IMR-90 (cell line): ENCODE results near the gene ERC2. TPM values are rescaled to one million over a fixed set of nuclear protein-coding genes. Genes with fewer than 3 reads are reported as not detected.

ENCODE experiments used
- ATAC-seq: fragments of 200-7000 bp; cut with Tn5 transposase; 2 replicates; pipeline ENCODE4 v1.9.1; 2020; ENCODE audit warnings: low read depth, mild to moderate bottlenecking, moderate library complexity
- BruUV-seq: library from RNA; stranded (reverse); fragments of 400-500 nt; replicated peaks from 2 replicates; lab custom pipeline; 2021; lab: Mats Ljungman, UMichigan
- CTCF ChIA-PET: fragments of 300-600 bp; formaldehyde crosslinking; extraction: SDS; loops from one replicate; lab custom pipeline; 2021; ENCODE audit warnings: antibody characterized with exemption; lab: Yijun Ruan, JAX
- POLR2A ChIA-PET: fragments of 300-600 bp; sonication (Branson Sonifier 250); formaldehyde crosslinking; loops from one replicate; lab custom pipeline; 2022; ENCODE audit warnings: antibody characterized with exemption; ENCODE audit not compliant: unreplicated experiment; lab: Charles Lee
- DNase-seq: peaks from one replicate; pipeline ENCODE4 v3.0.0; 2013
- H2AFZ ChIP-seq: replicated peaks from 2 replicates; pipeline ENCODE3; 2013; ENCODE audit warnings: low read length, mild to moderate bottlenecking; ENCODE audit not compliant: poor library complexity
- H2AK5ac ChIP-seq: 2 replicates; pipeline ENCODE4 v1.6.1; 2013; ENCODE audit warnings: low read depth, low read length, inconsistent platforms
- H2AK9ac ChIP-seq: replicated peaks from 2 replicates; pipeline ENCODE3; 2013; ENCODE audit warnings: mild to moderate bottlenecking, low read depth, low read length, moderate library complexity; ENCODE audit not compliant: poor library complexity
- H2BK120ac ChIP-seq: 2 replicates; pipeline ENCODE4 v1.6.1; 2013; ENCODE audit warnings: low read depth, low read length, inconsistent platforms
- H2BK15ac ChIP-seq: 3 replicates; pipeline ENCODE4 v1.6.1; 2013; ENCODE audit warnings: low read depth, low read length, inconsistent platforms
- H2BK20ac ChIP-seq: 2 replicates; pipeline ENCODE4 v1.6.1; 2013; ENCODE audit warnings: low read depth, mild to moderate bottlenecking, inconsistent platforms, low read length, moderate library complexity
- H2BK5ac ChIP-seq: 2 replicates; pipeline ENCODE4 v1.6.1; 2013; ENCODE audit warnings: mild to moderate bottlenecking, low read depth, low read length, inconsistent platforms; ENCODE audit not compliant: poor library complexity, severe bottlenecking
- H3K14ac ChIP-seq: replicated peaks from 2 replicates; pipeline ENCODE4 v1.6.1; 2013; ENCODE audit warnings: low read depth, low read length, inconsistent platforms
- H3K18ac ChIP-seq: 2 replicates; pipeline ENCODE4 v1.6.1; 2013; ENCODE audit warnings: low read depth, low read length, control low read depth
- H3K23ac ChIP-seq: 2 replicates; pipeline ENCODE4 v1.6.1; 2013; ENCODE audit warnings: low read depth, low read length, inconsistent platforms
- H3K27ac ChIP-seq: 2 replicates; pipeline ENCODE4 v1.5.1; 2013; ENCODE audit warnings: mild to moderate bottlenecking, control low read depth, low read length; ENCODE audit not compliant: insufficient read depth
- H3K27me3 ChIP-seq: 2 replicates; pipeline ENCODE4 v1.6.1; 2013; ENCODE audit warnings: low read length; ENCODE audit not compliant: control insufficient read depth, insufficient read depth
- H3K36me3 ChIP-seq: 2 replicates; pipeline ENCODE4 v1.6.1; 2013; ENCODE audit warnings: low read length, mixed read lengths; ENCODE audit not compliant: control insufficient read depth, insufficient read depth
- H3K4ac ChIP-seq: 2 replicates; pipeline ENCODE4 v1.6.1; 2013; ENCODE audit warnings: low read depth, low read length, inconsistent platforms
- H3K4me1 ChIP-seq: 2 replicates; pipeline ENCODE4 v1.6.1; 2013; ENCODE audit warnings: low read length, mixed read lengths; ENCODE audit not compliant: control insufficient read depth, insufficient read depth
- H3K4me2 ChIP-seq: 2 replicates; pipeline ENCODE4 v1.6.1; 2013; ENCODE audit warnings: low read depth, mild to moderate bottlenecking, control low read depth, low read length, moderate library complexity
- H3K4me3 ChIP-seq: 2 replicates; pipeline ENCODE4 v1.5.1; 2013; ENCODE audit warnings: low read depth, mild to moderate bottlenecking, control low read depth, low read length, moderate library complexity; ENCODE audit not compliant: insufficient read depth
- H3K56ac ChIP-seq: 2 replicates; pipeline ENCODE4 v1.6.1; 2013; ENCODE audit warnings: low read length, inconsistent platforms; ENCODE audit not compliant: insufficient read depth; ENCODE audit errors: extremely low read depth
- H3K79me1 ChIP-seq, 2 experiments: 2 replicates each; pipeline ENCODE4 v1.6.1; 2013; ENCODE audit warnings: low read length in 2 of 2, inconsistent platforms in 1 of 2, low read depth in 1 of 2
- H3K9ac ChIP-seq: 2 replicates; pipeline ENCODE4 v1.6.1; 2013; ENCODE audit warnings: low read depth, low read length, control low read depth
- H3K9me1 ChIP-seq: 2 replicates; pipeline ENCODE4 v1.6.1; 2013; ENCODE audit warnings: low read length, inconsistent platforms; ENCODE audit not compliant: insufficient read depth
- H3K9me3 ChIP-seq: 2 replicates; pipeline ENCODE4 v1.6.1; 2013; ENCODE audit warnings: low read length; ENCODE audit not compliant: control insufficient read depth, insufficient read depth
- H4K20me1 ChIP-seq: 2 replicates; pipeline ENCODE4 v1.6.1; 2013; ENCODE audit warnings: low read length, inconsistent platforms; ENCODE audit not compliant: insufficient read depth
- H4K5ac ChIP-seq: 2 replicates; pipeline ENCODE4 v1.6.1; 2013; ENCODE audit warnings: mild to moderate bottlenecking, low read depth, low read length, control low read depth
- H4K8ac ChIP-seq, 2 experiments: 2 replicates each; pipeline ENCODE4 v1.6.1; 2013; ENCODE audit warnings: low read depth in 2 of 2, low read length in 2 of 2, control low read depth in 1 of 2, inconsistent platforms in 1 of 2
- H4K91ac ChIP-seq: 2 replicates; pipeline ENCODE4 v1.6.1; 2013; ENCODE audit warnings: low read depth, low read length, inconsistent platforms; ENCODE audit not compliant: insufficient read depth
- CHD1 ChIP-seq: IDR thresholded peaks from 2 replicates; pipeline ENCODE4 v1.6.1; 2012; ENCODE audit warnings: low read depth, low read length, improper control_type of control experiment
- MAZ ChIP-seq: IDR thresholded peaks from 2 replicates; pipeline ENCODE4 v1.6.1; 2012; ENCODE audit warnings: low read depth, mild to moderate bottlenecking, low read length, improper control_type of control experiment, moderate library complexity, borderline replicate concordance
- MXI1 ChIP-seq: IDR thresholded peaks from 2 replicates; pipeline ENCODE4 v1.6.1; 2012; ENCODE audit warnings: low read depth, mild to moderate bottlenecking, low read length, moderate library complexity, borderline replicate concordance
- NFE2L2 ChIP-seq: fragments of 150-350 bp; IDR thresholded peaks from 2 replicates; pipeline ENCODE4 v1.6.1; 2016; ENCODE audit warnings: low read depth, mild to moderate bottlenecking, low read length
- RAD21 ChIP-seq: IDR thresholded peaks from 2 replicates; pipeline ENCODE4 v1.6.1; 2012; ENCODE audit warnings: low read length, improper control_type of control experiment
- WGBS, 2 experiments: methylation state at CpG; one replicate each; pipeline versions ENCODE4 v1.1.5 to v1.1.7; 2013; ENCODE audit warnings: missing lambda C conversion rate in 2 of 2; ENCODE audit not compliant: insufficient read length in 1 of 2; ENCODE audit errors: extremely low coverage in 2 of 2; 5-methylcytosine and 5-hydroxymethylcytosine counted together
- dilution Hi-C: fragments of 300-500 bp; cut with HindIII; formaldehyde crosslinking; loops from one replicate; pipeline ENCODE4 v1.14.3; 2018; ENCODE audit warnings: low sequenced_read_pairs; ENCODE audit not compliant: unreplicated experiment
- in situ Hi-C: fragments of 300-500 bp; cut with MboI; formaldehyde crosslinking; loops from 3 replicates; pipeline ENCODE4 v1.14.3; 2019; ENCODE audit warnings: low sequenced_read_pairs, inconsistent platforms, mixed read lengths
- intact Hi-C: fragments of 100-400 bp; cut with micrococcal nuclease; formaldehyde crosslinking; loops from 2 replicates; pipeline ENCODE4 v1.10.0; 2022
- polyA plus RNA-seq, 3 experiments: library from polyadenylated mRNA; depleted of rRNA; stranded (reverse); fragments of >200 nt; gene quantifications; 2 replicates each; pipeline ENCODE4 v1.2.3, GENCODE V29; 2012; ENCODE audit warnings: low replicate concordance in 1 of 3
- total RNA-seq: library from RNA; depleted of rRNA; stranded (reverse); fragments of >200 nt; gene quantifications from 2 replicates; pipeline ENCODE4 v1.2.3, GENCODE V29; 2012
- TF ChIP-seq, protein P1 (sequence below): conservative IDR thresholded peaks from 2 replicates; pipeline ENCODE4 v1.5.1; 2012; ENCODE audit warnings: mild to moderate bottlenecking, low read depth, low read length, improper control_type of control experiment
- TF ChIP-seq, protein P2 (sequence below): fragments of 150-350 bp; IDR thresholded peaks from 2 replicates; pipeline ENCODE4 v1.6.1; 2017; ENCODE audit warnings: mild to moderate bottlenecking, antibody characterized with exemption, low read length, low read depth
- TF ChIP-seq, protein P3 (sequence below): fragments of 150-350 bp; IDR thresholded peaks from 2 replicates; pipeline ENCODE4 v1.6.1; 2016; ENCODE audit warnings: low read depth, mild to moderate bottlenecking, low read length, moderate library complexity, borderline replicate concordance

Gene ERC2
- total and polyA plus RNA-seq, 2 of the 4 experiments (the other 2 are of a cell fraction), result 0.17 to 0.18 TPM

DNA sequence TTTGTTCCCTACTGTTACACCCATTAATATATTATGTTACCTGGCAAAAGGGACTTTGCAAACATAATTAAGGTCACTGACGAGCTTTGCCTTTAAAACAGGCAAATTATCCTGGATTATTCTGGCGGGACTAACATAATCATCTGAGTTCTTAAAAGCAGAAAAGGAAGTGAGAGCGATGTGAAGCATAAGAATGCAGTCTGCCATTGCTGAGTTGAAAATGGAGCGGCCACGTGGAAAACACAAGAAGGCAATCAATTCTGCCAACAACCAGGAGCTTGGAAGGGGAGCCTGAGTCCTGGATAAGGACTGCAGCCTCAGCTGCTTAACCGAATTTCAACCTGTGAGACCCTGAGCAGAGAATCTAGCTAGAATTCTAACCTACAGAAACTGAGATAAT, 653.0 kb downstream of the ERC2 start:
- H2BK20ac ChIP-seq, result no peak overlapping the region
- H4K20me1 ChIP-seq, result no peaks in the 10 kb centered on the region
- H3K9me3 ChIP-seq, result no peaks in the 10 kb centered on the region
- dilution Hi-C loops (no loop called here), in situ Hi-C loops (no loop called here), intact Hi-C loops (no loop called here)
- no peak overlapping the region for H2BK15ac ChIP-seq
- H2BK120ac ChIP-seq, result no peak overlapping the region
- no peak overlapping the region for H2AFZ ChIP-seq
- no peak overlapping the region for H3K23ac ChIP-seq
- no peak overlapping the region for H2AK5ac ChIP-seq
- H3K56ac ChIP-seq, result no peak overlapping the region
- H2BK5ac ChIP-seq, result no peak overlapping the region
- H3K4me3 ChIP-seq, result no peak overlapping the region
- no peak overlapping the region for H4K8ac ChIP-seq
- ATAC-seq (no peak), DNase-seq (no peak)
- WGBS, 2 experiments, result 79% methylated on average over 4 of the region's 6 CpGs; no CpG with 5 or more reads in 1 of the 2 experiments
- no peak overlapping the region for H3K4me2 ChIP-seq
- BruUV-seq, result no TSS peak
- POLR2A ChIA-PET, result no interaction called here
- H3K79me1 ChIP-seq, result no peaks in the 10 kb centered on the region
- H3K14ac ChIP-seq, result no peak overlapping the region
- no peak overlapping the region for H3K18ac ChIP-seq
- no peak overlapping the region for H2AK9ac ChIP-seq
- CTCF ChIA-PET, result no interaction called here
- H3K4ac ChIP-seq, result no peak overlapping the region
- H3K9ac ChIP-seq, result no peak overlapping the region
- no peak overlapping the region for H3K27ac ChIP-seq
- H3K9me1 ChIP-seq, result no peaks in the 10 kb centered on the region
- no peak overlapping the region for H4K5ac ChIP-seq
- H3K27me3 ChIP-seq, result peaks cover 24% of the 10 kb centered on the region
- H4K91ac ChIP-seq, result no peak overlapping the region
- no peak for TF ChIP-seq RAD21
- TF ChIP-seq, protein P1, sequence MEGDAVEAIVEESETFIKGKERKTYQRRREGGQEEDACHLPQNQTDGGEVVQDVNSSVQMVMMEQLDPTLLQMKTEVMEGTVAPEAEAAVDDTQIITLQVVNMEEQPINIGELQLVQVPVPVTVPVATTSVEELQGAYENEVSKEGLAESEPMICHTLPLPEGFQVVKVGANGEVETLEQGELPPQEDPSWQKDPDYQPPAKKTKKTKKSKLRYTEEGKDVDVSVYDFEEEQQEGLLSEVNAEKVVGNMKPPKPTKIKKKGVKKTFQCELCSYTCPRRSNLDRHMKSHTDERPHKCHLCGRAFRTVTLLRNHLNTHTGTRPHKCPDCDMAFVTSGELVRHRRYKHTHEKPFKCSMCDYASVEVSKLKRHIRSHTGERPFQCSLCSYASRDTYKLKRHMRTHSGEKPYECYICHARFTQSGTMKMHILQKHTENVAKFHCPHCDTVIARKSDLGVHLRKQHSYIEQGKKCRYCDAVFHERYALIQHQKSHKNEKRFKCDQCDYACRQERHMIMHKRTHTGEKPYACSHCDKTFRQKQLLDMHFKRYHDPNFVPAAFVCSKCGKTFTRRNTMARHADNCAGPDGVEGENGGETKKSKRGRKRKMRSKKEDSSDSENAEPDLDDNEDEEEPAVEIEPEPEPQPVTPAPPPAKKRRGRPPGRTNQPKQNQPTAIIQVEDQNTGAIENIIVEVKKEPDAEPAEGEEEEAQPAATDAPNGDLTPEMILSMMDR, result no peak
- TF ChIP-seq MAZ, result no peak
- TF ChIP-seq, protein P2, sequence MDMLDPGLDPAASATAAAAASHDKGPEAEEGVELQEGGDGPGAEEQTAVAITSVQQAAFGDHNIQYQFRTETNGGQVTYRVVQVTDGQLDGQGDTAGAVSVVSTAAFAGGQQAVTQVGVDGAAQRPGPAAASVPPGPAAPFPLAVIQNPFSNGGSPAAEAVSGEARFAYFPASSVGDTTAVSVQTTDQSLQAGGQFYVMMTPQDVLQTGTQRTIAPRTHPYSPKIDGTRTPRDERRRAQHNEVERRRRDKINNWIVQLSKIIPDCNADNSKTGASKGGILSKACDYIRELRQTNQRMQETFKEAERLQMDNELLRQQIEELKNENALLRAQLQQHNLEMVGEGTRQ, result no peak
- no peak for TF ChIP-seq CHD1
- no peak for TF ChIP-seq MXI1
- no peak for TF ChIP-seq NFE2L2
- TF ChIP-seq, protein P3, sequence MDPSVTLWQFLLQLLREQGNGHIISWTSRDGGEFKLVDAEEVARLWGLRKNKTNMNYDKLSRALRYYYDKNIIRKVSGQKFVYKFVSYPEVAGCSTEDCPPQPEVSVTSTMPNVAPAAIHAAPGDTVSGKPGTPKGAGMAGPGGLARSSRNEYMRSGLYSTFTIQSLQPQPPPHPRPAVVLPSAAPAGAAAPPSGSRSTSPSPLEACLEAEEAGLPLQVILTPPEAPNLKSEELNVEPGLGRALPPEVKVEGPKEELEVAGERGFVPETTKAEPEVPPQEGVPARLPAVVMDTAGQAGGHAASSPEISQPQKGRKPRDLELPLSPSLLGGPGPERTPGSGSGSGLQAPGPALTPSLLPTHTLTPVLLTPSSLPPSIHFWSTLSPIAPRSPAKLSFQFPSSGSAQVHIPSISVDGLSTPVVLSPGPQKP, result no peak
- H3K36me3 ChIP-seq, result no peaks in the 10 kb centered on the region
- no peaks in the 10 kb centered on the region for H3K4me1 ChIP-seq
